Left ventricle myocardium inferior (tissue), 1 donor: ENCODE results near the gene SNRNP40. TPM values are rescaled to one million over a fixed set of nuclear protein-coding genes. Genes with fewer than 3 reads are reported as not detected.
A peak's percentile ranks its signal among the peaks of the same experiment; 100 is the strongest.

Experiments used
- DNase-seq: peaks from one replicate; pipeline ENCODE4 v3.0.0-alpha.2; 2020
- H3K27ac ChIP-seq: fragments of 200-600 bp; replicated peaks from 2 replicates; pipeline ENCODE4 v1.8.0; 2021
- H3K27me3 ChIP-seq: fragments of 200-600 bp; 2 replicates; pipeline ENCODE4 v1.8.0; 2021; ENCODE audit warnings: low read depth
- H3K36me3 ChIP-seq: fragments of 200-600 bp; 2 replicates; pipeline ENCODE4 v1.8.0; 2021
- H3K4me1 ChIP-seq: fragments of 200-600 bp; 2 replicates; pipeline ENCODE4 v1.8.0; 2021
- H3K4me3 ChIP-seq: fragments of 200-600 bp; 2 replicates; pipeline ENCODE4 v1.8.0; 2021; ENCODE audit warnings: mild to moderate bottlenecking, moderate library complexity
- H3K9me3 ChIP-seq: fragments of 200-600 bp; replicated peaks from 2 replicates; pipeline ENCODE4 v1.8.0; 2021
- CTCF ChIP-seq: fragments of 200-600 bp; IDR thresholded peaks from 2 replicates; pipeline ENCODE4 v1.8.0; 2021; ENCODE audit warnings: antibody characterized with exemption, mild to moderate bottlenecking, borderline replicate concordance
- intact Hi-C: fragments of 100-400 bp; cut with micrococcal nuclease; formaldehyde crosslinking; loops from one replicate; pipeline ENCODE4 v1.11.0; 2022
- total RNA-seq: library from RNA; stranded (reverse); fragmentation: NEBNext Ultra II Directional; extraction: Animal tissue kit (Norgen Biotek cat#: 25700); gene quantifications from one replicate; pipeline ENCODE4 v1.2.1, GENCODE V29; 2021
- donor health status: DM: no; HTN: yes; CAD: no; lungs with severe emphysema.

SNRNP40 gene
- total RNA-seq, 1 donor from 2014 or later: 19.7 TPM

- no peak for DNase-seq
- H3K9me3 ChIP-seq: no peaks in the 10 kb centered on the region
- peaks cover 5% of the 10 kb centered on the region for H3K4me1 ChIP-seq
- H3K27ac ChIP-seq: no peak overlapping the region
- peaks cover 33% of the 10 kb centered on the region for H3K27me3 ChIP-seq
- no peaks in the 10 kb centered on the region for H3K36me3 ChIP-seq
- no peak overlapping the region for H3K4me3 ChIP-seq
- intact Hi-C loops: no loop called here
- TF ChIP-seq CTCF: no peak
These were observed 52.3 kb downstream of the SNRNP40 start for GRCh38 chr1:31244326-31244725.

GRCh38 chr1:31243501-31244286 lies 52.9 kb downstream of the SNRNP40 start:
- Histone ChIP-seq H3K4me3 (no peak overlapping the region), H3K36me3 (no peaks in the 10 kb centered on the region), H3K27me3 (peaks cover 39% of the 10 kb centered on the region), H3K4me1 (peaks cover 11% of the 10 kb centered on the region), H3K9me3 (no peaks in the 10 kb centered on the region), H3K27ac (no peak overlapping the region)
- intact Hi-C loops: no loop called here
- no peak for DNase-seq
- TF ChIP-seq CTCF: no peak

GRCh38 chr1:31241321-31241720 lies 55.3 kb downstream of the SNRNP40 start:
- Histone ChIP-seq H3K27ac (no peak overlapping the region), H3K4me3 (no peak overlapping the region), H3K27me3 (peaks cover 63% of the 10 kb centered on the region), H3K36me3 (no peaks in the 10 kb centered on the region), H3K4me1 (peaks cover 13% of the 10 kb centered on the region), H3K9me3 (no peaks in the 10 kb centered on the region)
- no peak for DNase-seq
- no peak for TF ChIP-seq CTCF
- intact Hi-C loops: no loop called here

GRCh38 chr1:31239653-31240241 lies 56.8 kb downstream of the SNRNP40 start, which contains the start of gene NKAIN1:
Gene NKAIN1 (minus strand): TSS chr1:31239887. CDS start chr1:31239547, 340 bp downstream.
- DNase-seq: no peak
- intact Hi-C loops: no loop called here
- Histone ChIP-seq H3K27me3 (peaks cover 78% of the 10 kb centered on the region), H3K4me3 (peak within 1 kb of the TSS; percentile 60), H3K27ac (no peak within 1 kb of the TSS), H3K36me3 (no peaks in the 10 kb centered on the region), H3K4me1 (peaks cover 13% of the 10 kb centered on the region), H3K9me3 (no peaks in the 10 kb centered on the region)
- no peak for TF ChIP-seq CTCF

- Histone ChIP-seq H3K4me3 (peak overlapping the region; percentile 60), H3K4me1 (peaks cover 13% of the 10 kb centered on the region), H3K9me3 (no peaks in the 10 kb centered on the region), H3K27me3 (peaks cover 85% of the 10 kb centered on the region), H3K27ac (no peak overlapping the region), H3K36me3 (no peaks in the 10 kb centered on the region)
- TF ChIP-seq CTCF: no peak
- intact Hi-C loops: no loop called here
- DNase-seq: no peak
These were observed 57.5 kb downstream of the SNRNP40 start for GRCh38 chr1:31238986-31239613.
